ENCODE data around the gene FLT3LG. TPM values are rescaled to one million over a fixed set of nuclear protein-coding genes. Genes with fewer than 3 reads are reported as not detected.

Gene FLT3LG
- total and polyA plus RNA-seq, 9 of the 15 experiments (the other 6 are each of a cell fraction or from before 2014, with no cell fraction given), result 0.31 to 6.4 (median 1.1) TPM

- no peak for TF ChIP-seq PRDM10 (IDR thresholded peaks at IDR 0.05; ENCODE audit: partially characterized antibody)
- TF ChIP-seq U2AF2 (optimal IDR thresholded peaks at IDR 0.05; ENCODE audit: low read depth, low read length), result no peak
- no peak for TF ChIP-seq SMARCE1 (IDR thresholded peaks at IDR 0.05)
- no peak for TF ChIP-seq DLX4 (CRISPR knock-in tag; IDR thresholded peaks at IDR 0.05)
- TF ChIP-seq ZNF57 (CRISPR knock-in tag; IDR thresholded peaks at IDR 0.05), result no peak
Observed at GRCh38 chr19:49507803-49508494, 33.9 kb downstream of the FLT3LG start (continued).
